Islet of Langerhans (tissue), 1 donor: Measurements from ENCODE around the gene GSTT2B.
"Not testable (repeated sequence)": the region's sequence is repeated elsewhere in the genome, so short reads cannot be mapped to it uniquely, and the experiment has no call there.

Experiments used
- FAIRE-seq: peaks from one replicate; lab custom pipeline; 2011; peaks lifted over from hg19 to GRCh38; lab: Jason Lieb, UNC

GSTT2B gene

GRCh38 chr22:23940166-23940565 is 20.8 kb downstream of the GSTT2B start:
- not testable (repeated sequence) for FAIRE-seq

GRCh38 chr22:23939017-23939357 is 22.0 kb downstream of the GSTT2B start:
- no peak for FAIRE-seq

- FAIRE-seq: no peak
Measured at GRCh38 chr22:23938328-23939016, 22.5 kb downstream of the GSTT2B start.

GRCh38 chr22:23926561-23926960 is 34.4 kb downstream of the GSTT2B start:
- no peak for FAIRE-seq

GRCh38 chr22:23925020-23925606 is 35.9 kb downstream of the GSTT2B start:
- FAIRE-seq: no peak

GRCh38 chr22:23922921-23923320 is 38.1 kb downstream of the GSTT2B start:
- FAIRE-seq: no peak

- FAIRE-seq: not testable (repeated sequence)
Measured at GRCh38 chr22:23921586-23922201, 39.3 kb downstream of the GSTT2B start.

GRCh38 chr22:23920267-23920611 is 40.8 kb downstream of the GSTT2B start:
- not testable (repeated sequence) for FAIRE-seq

- FAIRE-seq: no peak
Measured at GRCh38 chr22:23915290-23915689, 45.7 kb downstream of the GSTT2B start.

GRCh38 chr22:23913661-23914353 is 47.2 kb downstream of the GSTT2B start:
- FAIRE-seq: peak; percentile 5

- FAIRE-seq: no peak
Measured at GRCh38 chr22:23913306-23913660, 47.7 kb downstream of the GSTT2B start.

- no peak for FAIRE-seq
Measured at GRCh38 chr22:23912293-23912903, 48.6 kb downstream of the GSTT2B start.

GRCh38 chr22:23911318-23911980 is 49.5 kb downstream of the GSTT2B start:
- FAIRE-seq: no peak

- FAIRE-seq: no peak
Measured at GRCh38 chr22:23910496-23911190, 50.4 kb downstream of the GSTT2B start.

GRCh38 chr22:23909296-23909898 is 51.6 kb downstream of the GSTT2B start:
- FAIRE-seq: no peak

GRCh38 chr22:23908587-23909205 is 52.3 kb downstream of the GSTT2B start:
- no peak for FAIRE-seq

GRCh38 chr22:23907423-23907822 is 53.6 kb downstream of the GSTT2B start:
- not testable (repeated sequence) for FAIRE-seq
